ENCODE results near the gene ABCB6.
"Not testable (repeated sequence)": the region's sequence is repeated elsewhere in the genome, so short reads cannot be mapped to it uniquely, and the experiment has no call there.

The ABCB6 gene

DNA sequence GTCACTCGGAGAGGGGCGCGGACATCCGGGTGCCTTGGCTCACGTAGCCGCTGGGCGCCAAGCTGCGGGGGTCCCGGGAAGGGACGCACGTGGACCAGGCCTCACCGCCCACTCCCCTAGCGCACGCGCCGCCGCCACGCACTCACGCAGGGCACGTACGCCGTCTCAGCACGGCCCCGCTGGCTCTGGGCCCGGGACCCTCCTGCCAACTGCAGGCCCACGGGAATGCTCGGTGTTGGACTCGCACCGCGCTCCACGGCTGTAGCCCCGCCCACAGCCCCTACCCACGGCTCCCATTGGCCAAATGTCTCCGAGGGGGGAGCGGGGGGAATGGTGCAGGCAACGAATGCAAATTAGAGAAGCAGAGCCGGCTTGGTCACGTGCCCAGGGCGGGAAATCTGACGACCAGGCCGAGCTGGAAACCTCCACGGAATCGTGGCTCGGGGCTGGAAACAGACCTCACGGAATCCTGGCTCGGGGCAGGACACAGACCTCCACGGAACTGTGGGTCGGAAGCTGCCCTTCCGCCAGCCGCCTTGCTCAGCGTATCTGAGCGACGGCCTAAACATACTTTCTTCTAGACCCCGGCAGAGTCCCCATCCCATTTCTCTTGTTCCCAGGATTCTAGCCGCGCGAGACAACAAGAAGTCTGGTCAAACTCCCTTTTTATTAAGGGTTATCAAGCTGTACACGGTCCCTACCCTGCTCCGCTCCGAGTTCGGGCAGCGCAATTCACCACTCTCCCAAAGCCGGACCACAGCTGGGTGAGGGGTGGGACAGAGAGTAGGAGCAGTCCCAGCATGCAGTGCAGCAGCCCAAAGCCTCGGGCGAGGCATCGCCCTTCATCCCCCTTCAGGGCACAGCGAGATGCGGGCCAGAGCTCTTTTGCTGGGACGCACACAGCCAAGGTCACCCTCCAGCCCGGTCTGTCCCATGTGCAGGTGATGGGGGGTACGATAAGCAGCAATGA lies at the start of gene ABCB6:
TSS of gene ABCB6 (minus strand) at position 227 of the 970 bp plus-strand sequence. CDS start 285 bp downstream, outside the sequence.
- DNase-seq, result peak; percentile 86 to 91

DNA sequence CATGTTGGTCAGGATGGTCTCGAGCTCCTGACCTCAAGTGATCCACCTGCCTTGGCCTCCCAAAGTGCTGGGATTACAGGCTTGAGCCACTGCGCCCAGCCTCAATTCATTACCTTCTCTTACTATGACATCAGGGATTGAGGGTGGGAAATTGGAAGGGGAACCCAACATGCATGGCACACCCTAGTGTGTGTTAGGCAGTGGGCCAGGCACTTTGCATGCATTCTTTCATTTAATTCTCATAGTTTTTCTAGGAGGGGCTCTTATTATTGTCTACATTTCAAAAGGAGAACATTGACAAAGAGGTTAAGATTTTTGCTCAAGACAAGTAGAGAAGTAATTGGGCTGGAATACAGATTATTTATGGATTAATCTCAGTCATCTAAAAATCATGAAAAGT lies 49.5 kb upstream of the ABCB6 start:
- no peak for DNase-seq

DNA sequence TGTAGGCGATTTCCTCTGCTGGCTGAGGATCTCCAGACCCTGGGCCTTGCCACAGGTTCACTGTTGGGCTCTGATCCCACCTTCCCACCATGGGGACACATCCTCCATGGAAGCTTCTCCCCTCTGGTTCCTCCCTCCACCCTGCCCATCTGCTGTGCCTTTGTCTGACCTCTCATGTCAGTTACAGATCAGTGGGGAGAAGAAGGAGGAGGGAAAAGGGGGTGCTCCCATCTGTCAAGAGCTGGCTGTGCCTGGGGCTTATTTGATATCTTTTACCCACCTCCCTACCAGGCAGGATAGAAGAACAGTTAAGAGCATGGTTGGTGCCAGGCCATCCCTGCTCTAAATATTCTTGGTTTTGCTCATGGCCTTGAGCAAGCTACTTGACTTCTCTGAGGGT lies 48.1 kb upstream of the ABCB6 start:
- no peak for DNase-seq

DNA sequence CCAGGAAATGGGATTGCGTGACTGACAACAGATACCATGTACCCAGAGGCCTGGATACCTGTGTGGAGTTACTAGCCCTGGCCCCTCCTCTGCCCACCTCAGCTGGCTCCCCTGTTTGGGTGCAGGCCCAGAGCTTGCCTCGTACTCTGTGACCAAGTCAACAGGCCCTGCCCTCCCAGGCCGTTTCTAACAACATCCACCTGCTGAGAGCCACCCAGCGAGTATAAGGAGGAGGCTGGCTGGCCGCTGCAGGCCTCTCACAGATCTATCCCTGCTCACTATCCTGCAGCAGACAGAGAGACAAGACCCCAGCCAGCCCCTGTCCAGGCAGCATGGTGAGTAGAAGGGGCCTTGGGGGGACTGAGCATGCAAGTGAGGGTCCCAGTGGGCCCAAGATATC lies 47.5 kb upstream of the ABCB6 start:
- no peak for DNase-seq

DNA sequence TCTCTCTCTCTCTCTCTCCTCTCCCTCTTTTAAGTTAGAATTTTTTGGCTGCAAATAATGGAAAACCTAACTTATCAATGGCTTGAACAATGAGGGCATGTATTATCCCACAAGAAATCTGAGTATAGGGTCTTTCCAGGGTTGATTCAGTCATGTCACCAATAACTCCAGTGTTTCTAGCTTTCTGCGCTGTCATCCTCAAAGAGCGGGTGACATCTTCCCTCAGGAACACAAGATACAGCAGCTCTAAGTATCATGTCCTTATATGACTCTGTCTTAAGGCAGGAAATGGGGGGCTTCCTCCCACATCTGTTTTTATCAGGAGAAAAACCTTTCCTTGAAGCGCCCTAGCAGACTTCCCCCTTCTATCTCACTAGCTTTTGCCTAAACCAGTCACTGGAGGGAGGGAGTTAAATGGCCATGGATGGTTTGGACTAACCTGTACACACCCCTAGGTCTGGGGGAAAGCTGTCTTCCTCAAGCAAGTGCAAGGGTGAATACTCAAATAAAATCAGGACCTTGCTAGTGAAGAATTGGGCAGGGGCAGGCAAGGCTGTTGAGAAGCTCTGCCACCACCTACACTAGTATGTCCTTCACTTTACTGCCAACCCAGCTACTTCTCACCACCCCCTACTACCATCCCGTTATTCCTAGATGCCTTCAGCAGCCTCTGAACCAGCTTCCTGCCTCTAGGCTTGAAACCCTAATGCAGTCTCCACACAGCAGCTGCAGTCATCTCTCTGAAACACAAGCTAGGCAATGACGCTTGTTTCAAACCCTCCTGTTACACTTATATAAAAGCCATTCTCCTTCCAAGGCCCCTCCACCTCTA lies 42.5 kb upstream of the ABCB6 start:
- DNase-seq, result no peak

DNA sequence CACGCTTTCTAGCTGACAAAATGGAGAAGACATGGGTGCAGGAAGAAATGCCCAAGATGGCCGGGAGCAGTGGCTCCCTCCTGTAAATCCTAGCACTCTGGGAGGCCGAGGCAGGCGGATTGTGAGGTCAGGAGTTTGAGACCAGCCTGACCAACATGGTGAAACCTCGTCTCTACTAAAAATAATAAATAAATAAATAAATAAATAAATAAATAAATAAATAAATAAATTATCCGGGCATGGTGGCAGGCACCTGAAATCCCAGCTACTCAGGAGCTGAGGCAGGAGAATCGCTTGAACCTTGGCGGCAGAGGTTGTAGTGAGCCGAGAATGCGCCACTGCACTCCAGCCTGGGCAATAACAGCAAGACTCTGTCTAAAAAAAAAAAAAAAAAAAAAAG lies 40.2 kb upstream of the ABCB6 start:
- not testable (repeated sequence) for DNase-seq

DNA sequence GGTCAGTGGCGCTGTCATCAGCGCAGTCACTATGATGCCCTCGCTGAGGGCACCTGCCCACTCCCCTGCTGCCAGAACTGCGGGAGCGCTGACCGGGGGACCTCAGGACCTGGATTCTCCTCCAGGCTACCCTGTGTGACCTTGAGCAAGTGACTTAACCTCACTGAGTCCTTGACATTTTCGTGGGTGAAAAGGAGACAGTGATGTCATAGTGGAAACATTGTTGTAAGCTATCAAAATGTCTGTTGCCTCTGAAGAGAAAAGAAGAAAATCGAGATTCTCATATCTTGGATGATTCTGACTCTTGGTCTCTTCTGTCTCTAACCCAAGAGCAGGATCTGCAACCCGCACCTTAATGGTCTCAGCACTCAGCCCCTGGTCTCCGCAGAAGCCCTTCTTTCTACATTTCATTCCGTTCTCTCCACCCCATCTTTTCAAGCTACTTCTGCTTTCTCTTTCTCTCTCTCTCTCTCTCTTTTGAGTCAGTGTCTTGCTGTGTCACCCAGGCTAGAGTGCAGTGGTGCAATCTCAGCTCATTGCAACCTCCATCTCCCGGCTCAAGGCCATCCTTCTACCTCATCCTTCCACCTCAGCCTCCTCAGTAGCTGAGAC lies 35.9 kb upstream of the ABCB6 start:
- peak; percentile 48 to 61 for DNase-seq

DNA sequence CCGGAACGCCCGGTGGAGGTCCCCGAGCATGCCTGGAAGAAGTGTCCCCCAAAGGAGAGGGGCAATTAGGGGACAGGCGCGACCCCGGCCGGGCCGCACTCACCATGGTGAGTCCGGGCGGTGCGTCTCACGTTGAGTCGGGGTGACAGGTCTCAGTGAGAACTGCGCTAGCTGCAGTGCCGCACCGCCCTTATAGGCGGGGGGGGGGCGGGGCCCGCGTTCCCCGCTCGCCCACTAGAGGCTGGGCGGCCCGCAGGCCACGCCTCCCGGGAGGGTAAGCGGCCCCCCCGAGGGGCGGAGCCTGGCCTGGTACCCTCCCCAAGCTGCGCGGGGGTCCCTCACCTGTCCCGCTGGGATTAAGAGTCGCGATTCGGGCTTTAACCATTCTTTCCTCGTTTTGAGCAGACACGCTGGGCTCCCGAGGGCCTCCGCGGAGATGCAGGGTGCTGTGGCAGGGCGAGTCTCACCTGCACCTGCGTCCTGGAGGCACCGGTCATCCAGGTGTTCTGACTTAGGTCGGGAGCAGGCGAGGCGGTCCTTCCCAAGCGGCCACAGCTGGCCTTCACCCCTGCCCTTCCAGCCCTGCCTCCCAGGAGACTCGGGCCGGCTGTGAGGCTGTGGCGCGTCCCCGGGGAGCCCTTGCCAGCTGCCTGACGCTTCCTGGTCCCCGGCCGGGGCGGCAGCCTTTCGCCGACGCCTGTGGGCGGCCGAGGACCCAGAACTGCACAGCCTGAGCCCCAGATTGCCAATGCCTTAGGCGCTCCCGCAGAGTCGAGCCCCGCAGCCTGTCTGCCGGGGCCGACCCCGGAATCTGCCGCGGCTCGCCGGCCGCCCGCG lies 35.2 kb upstream of the ABCB6 start, which contains the start of gene TUBA4A:
TSS of gene TUBA4A (minus strand) at position 166 of the 837 bp plus-strand sequence. CDS start at position 106, 60 bp downstream.
- peak; percentile 91 to 94 for DNase-seq

DNA sequence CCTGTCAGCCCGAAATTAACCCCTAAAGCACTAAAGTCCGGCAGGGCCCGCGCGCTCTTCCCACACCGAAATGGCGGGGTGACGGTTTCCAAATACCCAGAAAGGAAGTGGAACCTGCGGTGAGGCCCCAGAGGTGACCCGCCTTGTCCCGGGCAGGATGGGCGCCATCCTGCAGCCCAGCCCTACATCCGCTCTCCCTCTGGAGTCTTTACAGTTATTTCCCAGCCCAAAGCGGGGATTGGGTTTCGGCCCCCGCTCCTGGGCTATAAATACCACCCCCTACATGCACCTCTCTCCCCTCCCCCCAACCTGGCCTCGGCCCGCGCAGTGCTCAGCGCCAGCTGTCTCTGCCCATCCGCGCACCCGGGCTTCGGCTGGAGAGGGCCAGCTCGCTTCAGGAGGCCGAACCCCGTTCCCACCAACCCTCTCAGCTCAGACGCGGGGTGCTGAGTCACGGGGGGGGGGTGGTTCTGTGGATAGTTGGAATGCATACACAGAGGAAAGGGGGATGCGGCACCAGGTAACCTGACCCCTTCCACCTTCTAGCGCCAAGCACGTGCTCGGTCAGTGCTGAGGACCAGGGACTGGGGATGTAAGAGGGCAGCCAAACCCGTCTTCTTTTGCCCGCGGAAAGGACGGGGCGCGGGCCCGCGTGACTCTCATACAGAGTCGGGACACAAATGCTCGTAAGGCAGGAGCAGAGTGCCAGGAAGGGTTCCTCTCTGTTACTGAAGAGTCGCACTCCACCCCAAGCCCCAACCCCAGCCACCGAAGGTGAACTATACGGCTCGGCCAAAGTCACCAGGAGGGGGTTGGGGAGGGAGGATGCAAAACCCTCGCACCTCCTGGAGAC lies 34.4 kb upstream of the ABCB6 start, which contains the start of gene TUBA4B:
TSS of gene TUBA4B (plus strand) at position 344 of the 853 bp plus-strand sequence. CDS start at position 509, 165 bp downstream.
- DNase-seq, result peak; percentile 36 to 57

DNA sequence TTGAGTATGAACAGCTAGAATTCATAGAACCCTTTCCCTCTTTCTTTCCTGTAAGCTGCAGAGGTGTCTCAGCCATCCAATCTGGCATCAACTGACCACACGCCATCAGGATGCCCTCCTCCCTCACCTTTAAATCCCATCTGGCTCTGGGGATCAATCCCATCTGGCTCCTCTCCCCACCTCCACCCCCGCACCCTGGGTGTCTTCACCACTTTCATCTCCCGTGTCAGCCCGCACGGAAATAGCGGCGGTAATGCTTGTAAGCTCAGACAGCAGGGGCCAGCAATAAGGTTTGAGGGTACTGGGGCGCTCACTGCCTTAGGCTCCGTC lies 33.8 kb upstream of the ABCB6 start:
- no peak for DNase-seq

DNA sequence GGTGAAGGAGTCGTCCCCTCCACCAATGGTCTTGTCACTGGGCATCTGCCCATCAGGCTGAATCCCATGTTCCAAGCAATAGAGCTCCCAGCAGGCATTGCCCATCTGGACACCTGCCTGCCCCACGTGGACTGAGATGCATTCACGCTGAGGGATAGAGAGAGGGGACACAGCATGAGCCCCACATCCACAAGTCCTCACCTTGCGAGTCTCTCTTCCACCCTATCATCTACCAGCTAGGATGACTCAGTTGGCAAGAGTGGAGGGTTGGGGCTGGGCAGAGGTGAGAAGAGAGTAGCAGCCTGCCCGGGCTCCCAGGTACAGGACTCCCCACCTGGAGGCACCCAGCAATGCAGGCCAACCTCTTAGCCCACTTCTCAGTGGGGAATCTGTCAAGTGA lies 33.3 kb upstream of the ABCB6 start:
- DNase-seq, result peak in 1 of 2 donors; percentile 24

DNA sequence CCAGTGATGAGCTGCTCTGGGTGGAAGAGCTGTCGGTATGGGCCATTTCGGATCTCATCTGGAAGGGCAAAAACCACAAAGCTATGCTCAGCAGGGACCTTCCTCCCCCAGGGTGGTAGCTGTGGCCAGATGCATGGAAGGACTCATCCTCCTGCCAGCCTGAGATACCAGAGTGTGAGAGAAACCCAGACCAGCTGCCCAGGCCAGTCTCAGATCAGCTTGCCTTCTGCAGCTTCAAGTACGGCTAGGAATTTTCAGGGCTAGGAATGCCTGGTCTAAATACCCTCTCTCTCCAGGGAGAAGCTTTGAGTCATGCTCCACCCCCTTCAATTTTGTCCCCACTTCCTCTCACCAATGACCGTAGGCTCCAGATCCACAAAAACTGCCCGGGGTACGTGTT lies 32.9 kb upstream of the ABCB6 start:
- DNase-seq, result no peak

DNA sequence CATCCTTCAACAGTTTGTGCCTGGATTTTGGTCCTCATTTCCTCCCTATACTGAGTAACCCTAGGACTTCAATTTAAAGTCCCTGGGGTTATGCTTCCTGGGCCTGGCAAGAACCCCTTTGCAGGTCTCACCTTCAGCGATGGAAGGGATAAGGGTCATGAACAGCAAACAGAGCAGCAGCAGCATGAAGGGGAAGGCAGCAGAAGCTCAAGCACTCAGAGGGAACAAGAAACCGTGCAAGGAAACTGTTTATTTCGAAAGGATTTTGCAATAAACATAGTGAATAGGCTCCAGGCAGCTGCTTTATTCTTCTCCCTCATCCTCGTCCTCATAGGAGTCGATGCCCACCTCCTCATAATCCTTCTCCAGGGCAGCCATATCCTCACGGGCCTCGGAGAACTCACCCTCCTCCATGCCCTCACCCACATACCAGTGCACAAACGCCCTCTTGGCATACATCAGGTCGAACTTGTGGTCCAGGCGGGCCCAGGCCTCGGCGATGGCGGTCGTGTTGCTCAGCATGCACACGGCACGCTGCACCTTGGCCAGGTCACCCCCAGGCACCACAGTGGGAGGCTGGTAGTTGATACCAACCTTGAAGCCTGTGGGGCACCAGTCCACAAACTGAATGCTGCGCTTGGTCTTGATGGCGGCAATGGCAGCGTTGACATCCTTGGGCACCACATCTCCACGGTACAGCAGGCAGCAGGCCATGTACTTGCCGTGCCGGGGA lies 31.5 kb upstream of the ABCB6 start:
- no peak for DNase-seq

DNA sequence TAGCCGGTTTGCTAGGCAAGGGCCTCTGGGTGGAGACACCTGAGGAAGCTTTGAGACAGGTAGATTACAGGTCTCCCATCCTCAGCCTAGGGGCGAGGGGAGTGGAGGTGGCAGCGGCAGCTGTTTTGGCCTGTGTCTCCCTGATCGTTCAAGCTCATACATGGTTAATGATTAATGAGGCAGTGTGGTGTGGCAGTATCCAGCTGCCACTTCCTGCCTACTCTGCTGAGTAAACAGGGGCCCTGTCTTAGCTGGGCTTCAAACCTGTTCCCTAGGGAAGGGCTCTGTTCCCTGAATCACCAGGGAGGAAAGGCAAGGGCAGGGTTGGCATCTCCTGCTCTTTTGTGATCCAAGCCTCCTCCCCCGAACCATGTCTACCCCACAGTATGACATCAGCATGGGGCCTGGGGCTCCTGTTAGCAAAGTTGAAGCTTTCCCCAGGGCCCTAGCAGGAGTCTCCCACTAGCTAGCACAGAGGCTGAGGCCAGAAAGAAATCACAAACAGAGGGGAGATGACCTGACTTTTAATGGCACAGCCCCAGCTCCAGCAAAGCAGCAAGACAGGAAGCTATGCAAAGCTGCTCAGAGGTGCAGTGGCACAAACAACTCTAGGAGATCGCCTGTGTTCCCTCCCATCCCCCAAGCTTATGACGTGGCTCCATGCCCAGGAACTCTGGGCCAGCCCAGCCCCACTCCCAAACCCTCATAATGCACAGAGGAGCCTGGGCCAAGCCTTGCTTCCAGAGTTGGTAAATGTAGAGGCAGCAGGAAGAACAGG lies 30.6 kb upstream of the ABCB6 start:
- peak; percentile 49 to 65 for DNase-seq

DNA sequence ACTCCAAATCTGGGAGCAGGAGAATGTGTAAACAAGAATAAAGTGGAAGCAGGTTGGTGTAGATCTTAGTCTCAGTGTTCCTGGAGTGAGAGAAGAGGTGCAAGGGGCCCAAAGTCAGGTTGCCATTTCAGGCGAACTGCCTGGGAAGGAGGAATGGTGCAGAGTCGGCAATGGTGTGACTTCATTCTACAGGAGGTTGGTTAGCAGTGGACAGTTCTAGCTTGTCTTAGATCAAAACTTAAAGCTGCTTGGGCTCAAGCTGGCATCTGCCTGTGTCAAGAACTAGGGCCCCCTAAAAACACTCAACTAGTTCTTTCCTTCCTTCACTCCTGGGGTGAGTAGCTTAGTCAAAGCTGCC lies 30.1 kb upstream of the ABCB6 start:
- no peak for DNase-seq

DNA sequence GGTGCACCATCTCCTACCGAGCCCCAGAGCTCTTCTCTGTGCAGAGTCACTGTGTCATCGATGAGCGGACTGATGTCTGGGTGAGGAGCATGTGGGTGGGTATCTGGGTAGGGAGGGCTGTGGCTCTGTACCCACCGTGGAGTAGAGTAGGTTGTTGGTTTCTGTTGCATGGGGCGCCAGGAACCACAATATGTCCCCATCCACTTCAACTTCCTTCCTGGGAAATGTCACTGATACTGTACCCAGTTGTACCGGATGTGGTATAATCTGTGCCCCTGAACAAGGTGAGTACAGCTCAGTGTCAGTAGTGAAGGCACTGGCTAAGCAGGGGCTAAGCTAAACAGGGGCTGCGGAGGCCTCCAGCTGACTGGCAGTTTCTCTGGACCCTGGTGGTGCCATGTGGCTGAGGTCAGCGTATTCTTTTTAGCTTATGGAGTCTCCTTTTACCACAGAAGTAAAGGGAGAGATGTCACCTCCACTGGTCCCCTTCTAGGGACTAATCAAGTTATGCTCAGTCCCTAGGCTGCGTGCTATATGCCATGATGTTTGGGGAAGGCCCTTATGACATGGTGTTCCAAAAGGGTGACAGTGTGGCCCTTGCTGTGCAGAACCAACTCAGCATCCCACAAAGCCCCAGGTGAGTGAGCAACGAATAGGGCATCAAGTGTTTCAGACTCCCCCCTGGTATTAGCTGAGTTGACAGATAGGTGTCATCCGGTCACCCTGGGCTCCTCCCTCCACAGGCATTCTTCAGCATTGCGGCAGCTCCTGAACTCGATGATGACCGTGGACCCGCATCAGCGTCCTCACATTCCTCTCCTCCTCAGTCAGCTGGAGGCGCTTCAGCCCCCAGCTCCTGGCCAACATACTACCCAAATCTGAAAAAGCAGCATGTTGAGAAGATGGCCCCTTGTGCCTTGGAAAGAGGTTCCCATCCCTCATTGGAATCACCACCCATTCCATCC lies 29.2 kb upstream of the ABCB6 start:
- peak; percentile 49 to 80 for DNase-seq

DNA sequence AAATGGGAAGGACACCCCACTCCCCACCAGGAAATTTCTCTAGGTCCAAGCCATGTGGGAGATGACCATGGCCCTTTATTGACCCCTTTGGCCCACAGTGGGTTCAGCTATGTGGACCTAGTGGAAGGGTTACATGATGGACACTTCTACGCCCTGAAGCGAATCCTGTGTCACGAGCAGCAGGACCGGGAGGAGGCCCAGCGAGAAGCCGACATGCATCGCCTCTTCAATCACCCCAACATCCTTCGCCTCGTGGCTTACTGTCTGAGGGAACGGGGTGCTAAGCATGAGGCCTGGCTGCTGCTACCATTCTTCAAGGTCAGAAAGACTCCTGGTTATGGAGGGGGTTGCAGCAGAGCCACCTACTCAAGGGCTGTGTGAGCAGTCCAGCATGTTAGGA lies 27.8 kb upstream of the ABCB6 start:
- no peak for DNase-seq

DNA sequence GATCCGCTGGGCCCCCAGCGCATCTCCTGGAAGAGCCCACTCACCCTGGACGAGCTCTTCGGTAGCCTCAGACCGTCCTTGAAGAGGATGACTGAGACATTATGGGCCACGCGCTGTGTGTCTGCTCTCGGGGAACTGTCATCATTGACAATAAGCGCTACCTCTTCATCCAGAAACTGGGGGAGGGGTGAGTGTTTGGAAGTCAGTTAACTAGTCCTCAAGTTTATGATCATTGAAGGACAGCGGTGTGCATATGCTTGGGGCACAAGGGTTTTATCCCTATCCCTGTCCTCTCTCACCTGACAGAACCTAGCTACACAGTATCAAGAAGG lies 27.1 kb upstream of the ABCB6 start:
- DNase-seq, result no peak

Data from CD4-positive, alpha-beta T cell treated with Interferon alpha-2 for 1 hour (primary cell).